ENCODE measurements around the gene NWD2. TPM values are rescaled to one million over a fixed set of nuclear protein-coding genes. Genes with fewer than 3 reads are reported as not detected.

Gene NWD2
- total and polyA plus RNA-seq, 9 of the 15 experiments (the other 6 are each of a cell fraction or from before 2014, with no cell fraction given): not detected

DNA sequence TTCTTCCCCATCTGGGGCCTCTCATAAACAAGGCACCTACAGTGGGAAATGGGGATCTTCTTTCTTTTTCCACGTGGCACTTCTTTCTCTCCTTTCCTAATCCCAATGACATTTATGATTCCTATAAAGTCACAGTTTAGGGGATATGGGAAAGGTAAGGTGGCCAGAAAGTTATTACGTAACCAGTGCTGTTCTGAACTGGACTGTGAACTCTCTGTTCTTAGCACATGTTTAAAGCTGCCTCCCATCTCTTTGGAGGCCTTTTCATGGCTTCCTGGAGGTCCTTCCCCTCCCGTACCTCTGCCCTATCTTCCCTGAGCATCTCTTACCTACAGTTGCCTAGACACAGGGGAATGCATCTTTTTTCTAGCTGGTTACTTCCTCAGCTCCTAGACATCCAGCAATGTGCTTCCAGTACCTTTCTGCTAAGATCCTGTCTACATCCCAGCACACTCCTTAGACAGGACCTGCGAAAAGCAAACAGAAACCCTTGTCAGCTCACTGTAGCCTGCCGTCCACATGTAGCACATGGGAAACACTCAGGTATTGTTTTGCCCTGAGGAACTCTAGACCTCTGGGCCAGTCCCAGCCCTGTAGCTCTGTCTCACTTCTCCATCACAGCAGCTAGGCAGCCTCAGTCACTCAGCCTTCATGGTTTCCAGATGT, 195.4 kb downstream of the NWD2 start (continued):
- TF ChIP-seq, protein P1, sequence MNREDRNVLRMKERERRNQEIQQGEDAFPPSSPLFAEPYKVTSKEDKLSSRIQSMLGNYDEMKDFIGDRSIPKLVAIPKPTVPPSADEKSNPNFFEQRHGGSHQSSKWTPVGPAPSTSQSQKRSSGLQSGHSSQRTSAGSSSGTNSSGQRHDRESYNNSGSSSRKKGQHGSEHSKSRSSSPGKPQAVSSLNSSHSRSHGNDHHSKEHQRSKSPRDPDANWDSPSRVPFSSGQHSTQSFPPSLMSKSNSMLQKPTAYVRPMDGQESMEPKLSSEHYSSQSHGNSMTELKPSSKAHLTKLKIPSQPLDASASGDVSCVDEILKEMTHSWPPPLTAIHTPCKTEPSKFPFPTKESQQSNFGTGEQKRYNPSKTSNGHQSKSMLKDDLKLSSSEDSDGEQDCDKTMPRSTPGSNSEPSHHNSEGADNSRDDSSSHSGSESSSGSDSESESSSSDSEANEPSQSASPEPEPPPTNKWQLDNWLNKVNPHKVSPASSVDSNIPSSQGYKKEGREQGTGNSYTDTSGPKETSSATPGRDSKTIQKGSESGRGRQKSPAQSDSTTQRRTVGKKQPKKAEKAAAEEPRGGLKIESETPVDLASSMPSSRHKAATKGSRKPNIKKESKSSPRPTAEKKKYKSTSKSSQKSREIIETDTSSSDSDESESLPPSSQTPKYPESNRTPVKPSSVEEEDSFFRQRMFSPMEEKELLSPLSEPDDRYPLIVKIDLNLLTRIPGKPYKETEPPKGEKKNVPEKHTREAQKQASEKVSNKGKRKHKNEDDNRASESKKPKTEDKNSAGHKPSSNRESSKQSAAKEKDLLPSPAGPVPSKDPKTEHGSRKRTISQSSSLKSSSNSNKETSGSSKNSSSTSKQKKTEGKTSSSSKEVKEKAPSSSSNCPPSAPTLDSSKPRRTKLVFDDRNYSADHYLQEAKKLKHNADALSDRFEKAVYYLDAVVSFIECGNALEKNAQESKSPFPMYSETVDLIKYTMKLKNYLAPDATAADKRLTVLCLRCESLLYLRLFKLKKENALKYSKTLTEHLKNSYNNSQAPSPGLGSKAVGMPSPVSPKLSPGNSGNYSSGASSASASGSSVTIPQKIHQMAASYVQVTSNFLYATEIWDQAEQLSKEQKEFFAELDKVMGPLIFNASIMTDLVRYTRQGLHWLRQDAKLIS (CRISPR knock-in tag; IDR thresholded peaks at IDR 0.05): no peak
- TF ChIP-seq ZNF24 (IDR thresholded peaks at IDR 0.05): no peak

DNA sequence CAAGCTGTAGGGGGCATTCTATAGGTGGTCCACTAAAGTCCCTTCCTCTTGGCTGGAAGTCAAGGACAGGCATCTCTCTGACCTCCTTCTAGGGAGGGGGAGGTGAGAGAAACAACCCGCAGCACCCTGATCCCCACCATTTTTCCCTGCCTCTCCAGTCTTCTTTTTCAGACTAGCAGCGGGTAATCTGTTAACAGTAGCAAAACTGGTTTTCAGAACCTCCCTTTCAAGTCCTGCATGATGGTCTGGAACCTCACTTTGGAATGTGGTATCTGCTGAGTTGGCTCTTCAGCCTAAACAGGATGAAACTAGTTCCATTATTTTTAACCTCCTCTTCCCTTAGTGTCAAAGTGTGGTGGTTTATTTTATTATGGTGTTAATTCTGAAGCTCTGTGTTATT, 196.0 kb downstream of the NWD2 start:
- no peak overlapping the region for H3K4me2 ChIP-seq (ENCODE audit: insufficient read depth, low read length)
- no peaks in the 10 kb centered on the region for H3K9me3 ChIP-seq (replicated peaks; ENCODE audit: control insufficient read depth, insufficient read depth, low read depth, low read length)
- no peak for ATAC-seq
- ChIA-PET CTCF (ENCODE audit: low intra/inter-chr PET ratio) (no interaction called here), POLR2A (no interaction called here)
- intact Hi-C loops (cut with micrococcal nuclease): no loop called here
- no peaks in the 10 kb centered on the region for H3K9me1 ChIP-seq (ENCODE audit: control insufficient read depth, insufficient read depth, low read length)
- no peak overlapping the region for H3K4me3 ChIP-seq
- no peak overlapping the region for H3K27ac ChIP-seq (ENCODE audit: extremely low read depth, low read depth, low read length)
- DNase-seq (ENCODE audit: extremely low read depth in 1 of 4, low spot score in 3 of 4): no peak
- no peaks in the 10 kb centered on the region for H3K36me3 ChIP-seq (ENCODE audit: control insufficient read depth, insufficient read depth, low read length)
- no peaks in the 10 kb centered on the region for H3K4me1 ChIP-seq (replicated peaks in 1 of 2; ENCODE audit: control insufficient read depth in 2 of 2, insufficient read depth in 2 of 2, low read length in 2 of 2)
- H4K20me1 ChIP-seq (replicated peaks; ENCODE audit: control insufficient read depth, insufficient read depth, low read length): 0 out of 2 replicates have a peak, but pooled peaks cover 4% of the 10 kb centered on the region
- BruUV-seq (replicated peaks): no TSS peak
- FAIRE-seq: no peak
- in situ Hi-C loops (cut with MboI): no loop called here
- no peaks in the 10 kb centered on the region for H3K79me2 ChIP-seq (ENCODE audit: control insufficient read depth, insufficient read depth, low read length)
- WGBS (ENCODE audit: insufficient coverage, low coverage, missing lambda C conversion rate): 0% methylated on average over 2 of the region's 2 CpGs
- no peak overlapping the region for H2AFZ ChIP-seq (ENCODE audit: low read depth, low read length)
- no peak overlapping the region for H3K9ac ChIP-seq (ENCODE audit: insufficient read depth in 1 of 2, low read depth in 2 of 2, low read length in 2 of 2)
- H3K27me3 ChIP-seq (ENCODE audit: control insufficient read depth in 2 of 2, insufficient read depth in 2 of 2, low read length in 2 of 2): peaks cover 0 to 11% of the 10 kb centered on the region in 2 experiments; a peak in 3 of 5 replicates
- TF ChIP-seq ZSCAN32 (CRISPR knock-in tag; IDR thresholded peaks at IDR 0.05) (no peak), TAF15 (IDR thresholded peaks at IDR 0.05; ENCODE audit: low read depth, low read length) (no peak), ZNF75A (CRISPR knock-in tag; IDR thresholded peaks at IDR 0.05) (no peak), TCF7 (IDR thresholded peaks at IDR 0.05; ENCODE audit: borderline replicate concordance) (no peak)
- TF ChIP-seq, protein P2, sequence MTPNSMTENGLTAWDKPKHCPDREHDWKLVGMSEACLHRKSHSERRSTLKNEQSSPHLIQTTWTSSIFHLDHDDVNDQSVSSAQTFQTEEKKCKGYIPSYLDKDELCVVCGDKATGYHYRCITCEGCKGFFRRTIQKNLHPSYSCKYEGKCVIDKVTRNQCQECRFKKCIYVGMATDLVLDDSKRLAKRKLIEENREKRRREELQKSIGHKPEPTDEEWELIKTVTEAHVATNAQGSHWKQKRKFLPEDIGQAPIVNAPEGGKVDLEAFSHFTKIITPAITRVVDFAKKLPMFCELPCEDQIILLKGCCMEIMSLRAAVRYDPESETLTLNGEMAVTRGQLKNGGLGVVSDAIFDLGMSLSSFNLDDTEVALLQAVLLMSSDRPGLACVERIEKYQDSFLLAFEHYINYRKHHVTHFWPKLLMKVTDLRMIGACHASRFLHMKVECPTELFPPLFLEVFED (CRISPR knock-in tag; conservative IDR thresholded peaks at IDR 0.05): no peak
- TF ChIP-seq, protein P3, sequence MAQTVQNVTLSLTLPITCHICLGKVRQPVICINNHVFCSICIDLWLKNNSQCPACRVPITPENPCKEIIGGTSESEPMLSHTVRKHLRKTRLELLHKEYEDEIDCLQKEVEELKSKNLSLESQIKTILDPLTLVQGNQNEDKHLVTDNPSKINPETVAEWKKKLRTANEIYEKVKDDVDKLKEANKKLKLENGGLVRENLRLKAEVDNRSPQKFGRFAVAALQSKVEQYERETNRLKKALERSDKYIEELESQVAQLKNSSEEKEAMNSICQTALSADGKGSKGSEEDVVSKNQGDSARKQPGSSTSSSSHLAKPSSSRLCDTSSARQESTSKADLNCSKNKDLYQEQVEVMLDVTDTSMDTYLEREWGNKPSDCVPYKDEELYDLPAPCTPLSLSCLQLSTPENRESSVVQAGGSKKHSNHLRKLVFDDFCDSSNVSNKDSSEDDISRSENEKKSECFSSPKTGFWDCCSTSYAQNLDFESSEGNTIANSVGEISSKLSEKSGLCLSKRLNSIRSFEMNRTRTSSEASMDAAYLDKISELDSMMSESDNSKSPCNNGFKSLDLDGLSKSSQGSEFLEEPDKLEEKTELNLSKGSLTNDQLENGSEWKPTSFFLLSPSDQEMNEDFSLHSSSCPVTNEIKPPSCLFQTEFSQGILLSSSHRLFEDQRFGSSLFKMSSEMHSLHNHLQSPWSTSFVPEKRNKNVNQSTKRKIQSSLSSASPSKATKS (CRISPR knock-in tag; IDR thresholded peaks at IDR 0.05): no peak
- TF ChIP-seq, protein P4, sequence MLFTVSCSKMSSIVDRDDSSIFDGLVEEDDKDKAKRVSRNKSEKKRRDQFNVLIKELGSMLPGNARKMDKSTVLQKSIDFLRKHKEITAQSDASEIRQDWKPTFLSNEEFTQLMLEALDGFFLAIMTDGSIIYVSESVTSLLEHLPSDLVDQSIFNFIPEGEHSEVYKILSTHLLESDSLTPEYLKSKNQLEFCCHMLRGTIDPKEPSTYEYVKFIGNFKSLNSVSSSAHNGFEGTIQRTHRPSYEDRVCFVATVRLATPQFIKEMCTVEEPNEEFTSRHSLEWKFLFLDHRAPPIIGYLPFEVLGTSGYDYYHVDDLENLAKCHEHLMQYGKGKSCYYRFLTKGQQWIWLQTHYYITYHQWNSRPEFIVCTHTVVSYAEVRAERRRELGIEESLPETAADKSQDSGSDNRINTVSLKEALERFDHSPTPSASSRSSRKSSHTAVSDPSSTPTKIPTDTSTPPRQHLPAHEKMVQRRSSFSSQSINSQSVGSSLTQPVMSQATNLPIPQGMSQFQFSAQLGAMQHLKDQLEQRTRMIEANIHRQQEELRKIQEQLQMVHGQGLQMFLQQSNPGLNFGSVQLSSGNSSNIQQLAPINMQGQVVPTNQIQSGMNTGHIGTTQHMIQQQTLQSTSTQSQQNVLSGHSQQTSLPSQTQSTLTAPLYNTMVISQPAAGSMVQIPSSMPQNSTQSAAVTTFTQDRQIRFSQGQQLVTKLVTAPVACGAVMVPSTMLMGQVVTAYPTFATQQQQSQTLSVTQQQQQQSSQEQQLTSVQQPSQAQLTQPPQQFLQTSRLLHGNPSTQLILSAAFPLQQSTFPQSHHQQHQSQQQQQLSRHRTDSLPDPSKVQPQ (CRISPR knock-in tag; IDR thresholded peaks at IDR 0.05; ENCODE audit: borderline replicate concordance): no peak
